ENCODE measurements around the gene IWS1. TPM values are rescaled to one million over a fixed set of nuclear protein-coding genes. Genes with fewer than 3 reads are reported as not detected.

IWS1 gene
- total RNA-seq, 2 donors from 2014 or later, result 91.4 to 107 TPM

GRCh38 chr2:127514076-127514475 lies 12.2 kb downstream of the IWS1 start:
- TF ChIP-seq, protein P1, sequence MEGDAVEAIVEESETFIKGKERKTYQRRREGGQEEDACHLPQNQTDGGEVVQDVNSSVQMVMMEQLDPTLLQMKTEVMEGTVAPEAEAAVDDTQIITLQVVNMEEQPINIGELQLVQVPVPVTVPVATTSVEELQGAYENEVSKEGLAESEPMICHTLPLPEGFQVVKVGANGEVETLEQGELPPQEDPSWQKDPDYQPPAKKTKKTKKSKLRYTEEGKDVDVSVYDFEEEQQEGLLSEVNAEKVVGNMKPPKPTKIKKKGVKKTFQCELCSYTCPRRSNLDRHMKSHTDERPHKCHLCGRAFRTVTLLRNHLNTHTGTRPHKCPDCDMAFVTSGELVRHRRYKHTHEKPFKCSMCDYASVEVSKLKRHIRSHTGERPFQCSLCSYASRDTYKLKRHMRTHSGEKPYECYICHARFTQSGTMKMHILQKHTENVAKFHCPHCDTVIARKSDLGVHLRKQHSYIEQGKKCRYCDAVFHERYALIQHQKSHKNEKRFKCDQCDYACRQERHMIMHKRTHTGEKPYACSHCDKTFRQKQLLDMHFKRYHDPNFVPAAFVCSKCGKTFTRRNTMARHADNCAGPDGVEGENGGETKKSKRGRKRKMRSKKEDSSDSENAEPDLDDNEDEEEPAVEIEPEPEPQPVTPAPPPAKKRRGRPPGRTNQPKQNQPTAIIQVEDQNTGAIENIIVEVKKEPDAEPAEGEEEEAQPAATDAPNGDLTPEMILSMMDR (conservative IDR thresholded peaks at IDR 0.05), result no peak
- no peaks in the 10 kb centered on the region for H3K9me3 ChIP-seq (ENCODE audit: control insufficient read depth, low read length)
- H3K27ac ChIP-seq (ENCODE audit: low read depth, low read length), result no peak overlapping the region
- DNase-seq, result no peak
- Mint-ChIP-seq H3K4me3 (no peak overlapping the region), H3K27me3 (ENCODE audit: insufficient read depth) (no peaks in the 10 kb centered on the region), H3K4me1 (peaks cover 52% of the 10 kb centered on the region), H3K9me3 (no peaks in the 10 kb centered on the region), H3K36me3 (ENCODE audit: low read depth) (peaks cover 56% of the 10 kb centered on the region), H3K27ac (peak overlapping the region; percentile 86)
- peaks cover 93% of the 10 kb centered on the region for H3K36me3 ChIP-seq (ENCODE audit: control insufficient read depth, insufficient read depth, low read length)
- no peak overlapping the region for H3K9ac ChIP-seq (ENCODE audit: extremely low read depth, low read length, poor library complexity, severe bottlenecking)
- no peak overlapping the region for H3K4me3 ChIP-seq (ENCODE audit: low read length)
- H3K4me1 ChIP-seq (ENCODE audit: control insufficient read depth, insufficient read depth, low read length), result peaks cover 11% of the 10 kb centered on the region
- 91 to 96% methylated on average over 4 to 10 of the region's 10 CpGs for WGBS, 2 experiments (ENCODE audit: insufficient coverage in 1 of 2, insufficient read length in 1 of 2)
- no peaks in the 10 kb centered on the region for H3K27me3 ChIP-seq (ENCODE audit: control insufficient read depth, insufficient read depth, low read length, poor library complexity, severe bottlenecking)

DNA sequence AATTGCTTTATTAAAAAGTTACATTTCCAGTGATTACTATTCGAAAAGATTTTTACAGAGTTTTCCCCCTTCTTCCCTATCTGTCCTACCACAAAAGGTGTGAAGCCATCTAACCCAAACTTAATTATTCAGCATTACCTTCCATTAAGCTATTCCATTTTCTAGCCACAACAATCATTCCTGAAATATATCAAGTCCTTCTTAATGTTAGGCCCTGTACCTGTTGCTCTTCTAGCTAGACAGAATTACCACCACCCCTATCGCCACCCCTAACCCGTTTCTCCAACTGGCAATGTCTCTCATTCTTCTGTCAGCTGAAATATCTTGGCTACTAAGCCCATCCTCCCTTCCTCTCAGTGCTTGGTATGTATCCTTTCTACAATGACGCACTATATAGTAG lies 13.9 kb downstream of the IWS1 start:
- Histone ChIP-seq H3K4me3 (ENCODE audit: low read length) (no peak overlapping the region), H3K27ac (ENCODE audit: low read depth, low read length) (no peak overlapping the region), H3K9ac (ENCODE audit: extremely low read depth, low read length, poor library complexity, severe bottlenecking) (no peak overlapping the region), H3K36me3 (ENCODE audit: control insufficient read depth, insufficient read depth, low read length) (peaks cover 92% of the 10 kb centered on the region), H3K9me3 (ENCODE audit: control insufficient read depth, low read length) (no peaks in the 10 kb centered on the region), H3K27me3 (ENCODE audit: control insufficient read depth, insufficient read depth, low read length, poor library complexity, severe bottlenecking) (no peaks in the 10 kb centered on the region), H3K4me1 (ENCODE audit: control insufficient read depth, insufficient read depth, low read length) (peaks cover 14% of the 10 kb centered on the region)
- Mint-ChIP-seq H3K27ac (no peak overlapping the region), H3K27me3 (ENCODE audit: insufficient read depth) (no peaks in the 10 kb centered on the region), H3K4me1 (peaks cover 55% of the 10 kb centered on the region), H3K9me3 (no peaks in the 10 kb centered on the region), H3K36me3 (ENCODE audit: low read depth) (peaks cover 51% of the 10 kb centered on the region), H3K4me3 (no peak overlapping the region)
- 91 to 100% methylated on average over 3 to 4 of the region's 4 CpGs for WGBS, 2 experiments (ENCODE audit: insufficient coverage in 1 of 2, insufficient read length in 1 of 2)
- TF ChIP-seq, protein P1 (conservative IDR thresholded peaks at IDR 0.05), result no peak
- DNase-seq, result no peak

DNA sequence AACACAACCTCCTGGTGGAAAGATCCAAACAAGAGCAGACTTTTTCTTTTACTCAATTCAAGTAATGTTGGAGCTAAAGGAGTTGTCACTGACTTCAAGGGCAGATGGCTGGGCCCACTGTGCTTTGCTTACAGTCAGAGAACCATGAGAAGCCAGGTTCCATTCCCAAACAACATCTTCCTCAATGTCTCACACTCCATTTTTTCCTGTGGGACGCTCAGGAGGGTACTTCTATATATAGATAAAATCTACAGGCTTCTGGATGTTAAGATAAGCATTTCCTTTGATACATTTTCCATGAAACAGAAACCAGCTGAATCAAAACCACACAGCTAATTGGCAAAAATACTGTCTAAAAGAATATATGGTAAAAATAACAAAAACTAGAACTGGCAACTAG lies 14.4 kb downstream of the IWS1 start:
- Histone ChIP-seq H3K27ac (ENCODE audit: low read depth, low read length) (no peak overlapping the region), H3K9ac (ENCODE audit: extremely low read depth, low read length, poor library complexity, severe bottlenecking) (no peak overlapping the region), H3K4me3 (ENCODE audit: low read length) (no peak overlapping the region), H3K9me3 (ENCODE audit: control insufficient read depth, low read length) (no peaks in the 10 kb centered on the region), H3K36me3 (ENCODE audit: control insufficient read depth, insufficient read depth, low read length) (peaks cover 92% of the 10 kb centered on the region), H3K4me1 (ENCODE audit: control insufficient read depth, insufficient read depth, low read length) (peaks cover 14% of the 10 kb centered on the region), H3K27me3 (ENCODE audit: control insufficient read depth, insufficient read depth, low read length, poor library complexity, severe bottlenecking) (no peaks in the 10 kb centered on the region)
- Mint-ChIP-seq H3K27me3 (ENCODE audit: insufficient read depth) (no peaks in the 10 kb centered on the region), H3K4me3 (no peak overlapping the region), H3K27ac (no peak overlapping the region), H3K36me3 (ENCODE audit: low read depth) (peaks cover 47% of the 10 kb centered on the region), H3K9me3 (no peaks in the 10 kb centered on the region), H3K4me1 (peaks cover 51% of the 10 kb centered on the region)
- TF ChIP-seq, protein P1 (conservative IDR thresholded peaks at IDR 0.05), result no peak
- WGBS, 2 experiments (ENCODE audit: insufficient coverage in 1 of 2, insufficient read length in 1 of 2), result no CpG with 5 or more reads among the region's 1 CpG
- DNase-seq, result no peak
